ENCODE measurements around the gene SNRPB2.

DNA sequence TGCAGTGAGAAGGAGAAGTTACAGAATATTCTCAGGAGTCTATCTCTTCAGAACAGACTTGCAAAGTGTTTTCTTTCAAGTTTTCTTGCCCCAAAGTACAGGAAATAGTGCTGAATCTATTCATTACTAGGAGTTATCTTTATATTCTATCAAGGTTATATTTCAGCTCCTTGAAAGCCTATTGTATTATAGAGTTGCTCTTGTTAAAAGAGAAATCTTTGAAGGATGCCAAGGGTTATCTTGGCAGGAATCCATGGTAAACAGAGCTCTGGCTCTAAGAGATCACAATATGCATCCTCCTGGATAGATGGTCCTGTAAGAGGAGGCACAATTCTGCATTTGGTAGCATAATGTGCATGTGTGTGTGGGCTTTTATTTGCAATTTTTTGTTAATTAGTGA, 21.2 kb upstream of the SNRPB2 start:
- no peak for TF ChIP-seq POLR2A (IDR thresholded peaks at IDR 0.05)
- TF ChIP-seq, protein P1, sequence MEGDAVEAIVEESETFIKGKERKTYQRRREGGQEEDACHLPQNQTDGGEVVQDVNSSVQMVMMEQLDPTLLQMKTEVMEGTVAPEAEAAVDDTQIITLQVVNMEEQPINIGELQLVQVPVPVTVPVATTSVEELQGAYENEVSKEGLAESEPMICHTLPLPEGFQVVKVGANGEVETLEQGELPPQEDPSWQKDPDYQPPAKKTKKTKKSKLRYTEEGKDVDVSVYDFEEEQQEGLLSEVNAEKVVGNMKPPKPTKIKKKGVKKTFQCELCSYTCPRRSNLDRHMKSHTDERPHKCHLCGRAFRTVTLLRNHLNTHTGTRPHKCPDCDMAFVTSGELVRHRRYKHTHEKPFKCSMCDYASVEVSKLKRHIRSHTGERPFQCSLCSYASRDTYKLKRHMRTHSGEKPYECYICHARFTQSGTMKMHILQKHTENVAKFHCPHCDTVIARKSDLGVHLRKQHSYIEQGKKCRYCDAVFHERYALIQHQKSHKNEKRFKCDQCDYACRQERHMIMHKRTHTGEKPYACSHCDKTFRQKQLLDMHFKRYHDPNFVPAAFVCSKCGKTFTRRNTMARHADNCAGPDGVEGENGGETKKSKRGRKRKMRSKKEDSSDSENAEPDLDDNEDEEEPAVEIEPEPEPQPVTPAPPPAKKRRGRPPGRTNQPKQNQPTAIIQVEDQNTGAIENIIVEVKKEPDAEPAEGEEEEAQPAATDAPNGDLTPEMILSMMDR (IDR thresholded peaks at IDR 0.05): no peak
